GM21528 (cell line): ENCODE results near the gene UPK3BL1.
A peak's percentile ranks its signal among the peaks of the same experiment; 100 is the strongest.
"Not testable (repeated sequence)": the region's sequence is repeated elsewhere in the genome, so short reads cannot be mapped to it uniquely, and the experiment has no call there.

Experiments used
- ATAC-seq: cut with Tn5 transposase; IDR thresholded peaks from one replicate; pipeline ENCODE4 v1.9.1; 2021; ENCODE audit warnings: mild to moderate bottlenecking, moderate library complexity; ENCODE audit not compliant: unreplicated experiment, low FRiP score

UPK3BL1 gene

DNA sequence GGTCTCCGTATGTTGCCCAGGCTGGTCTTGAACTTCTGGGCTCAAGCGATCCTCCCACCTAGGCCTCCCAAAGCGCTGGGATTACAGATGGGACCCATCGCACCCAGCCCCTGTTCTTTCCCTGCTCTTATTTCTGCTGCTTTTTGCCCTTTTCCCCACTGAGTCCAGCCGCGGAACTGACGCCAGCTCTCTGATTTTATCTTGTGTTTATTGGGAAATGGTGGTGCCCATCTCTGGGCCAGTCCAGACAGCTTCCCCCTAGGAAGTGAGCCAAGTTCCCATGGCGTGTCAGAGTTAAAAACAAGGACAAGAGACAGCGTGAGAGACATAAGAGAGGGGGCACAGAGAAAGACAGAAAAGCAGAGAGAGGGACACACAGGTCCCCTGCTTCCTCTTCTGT lies 12.0 kb downstream of the UPK3BL1 start:
- not testable (repeated sequence) for ATAC-seq

DNA sequence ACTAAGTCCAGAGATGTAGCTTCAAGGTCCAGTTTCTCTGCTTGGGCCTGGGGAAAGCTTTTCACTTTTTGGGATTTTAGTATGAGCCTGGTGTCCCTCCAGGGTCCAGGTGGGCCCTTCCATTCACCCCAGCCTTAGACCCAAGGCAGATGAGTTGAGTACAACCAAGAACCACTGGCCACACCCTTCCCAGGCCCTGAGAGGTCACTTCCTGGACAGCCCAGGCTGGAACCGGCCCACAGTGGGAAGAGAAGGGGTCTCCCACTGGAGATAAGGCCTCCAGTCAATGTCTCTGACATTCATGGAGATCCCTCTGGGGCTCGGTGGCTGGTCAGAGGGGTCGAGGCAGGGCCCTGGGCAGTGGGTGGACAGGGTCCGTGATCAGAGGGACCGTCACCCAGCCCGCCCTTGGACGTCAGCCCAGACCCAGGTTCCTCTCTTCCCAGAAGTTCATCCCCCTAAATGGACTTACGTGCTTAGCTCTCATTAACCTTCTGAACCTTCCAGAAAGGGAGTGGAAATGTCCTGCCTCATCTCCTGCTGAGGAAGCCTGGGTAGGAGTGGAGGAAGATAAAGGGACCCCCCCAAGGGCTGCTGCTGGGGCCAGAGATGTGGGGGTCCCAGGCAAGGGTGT lies 15.2 kb downstream of the UPK3BL1 start:
- ATAC-seq, result not testable (repeated sequence)

DNA sequence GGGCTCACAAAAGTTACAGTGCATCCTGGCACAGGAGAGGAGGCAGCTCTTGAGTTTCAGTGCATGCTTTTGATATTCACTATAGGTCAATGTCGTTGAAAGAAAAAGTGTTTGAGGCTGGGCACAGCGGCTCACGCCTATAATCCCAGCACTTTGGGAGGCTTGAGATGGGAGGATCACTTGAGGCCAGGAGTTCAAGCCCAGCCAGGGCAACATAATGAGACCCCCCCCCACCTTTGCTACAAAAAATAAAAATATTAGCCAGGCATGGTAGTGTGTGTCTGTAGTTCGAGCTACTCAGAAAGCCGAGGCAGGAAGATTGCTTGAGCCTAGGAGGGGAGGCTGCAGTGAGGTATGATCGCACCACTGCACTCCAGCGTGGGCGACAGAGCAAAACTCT lies 24.5 kb downstream of the UPK3BL1 start:
- not testable (repeated sequence) for ATAC-seq

DNA sequence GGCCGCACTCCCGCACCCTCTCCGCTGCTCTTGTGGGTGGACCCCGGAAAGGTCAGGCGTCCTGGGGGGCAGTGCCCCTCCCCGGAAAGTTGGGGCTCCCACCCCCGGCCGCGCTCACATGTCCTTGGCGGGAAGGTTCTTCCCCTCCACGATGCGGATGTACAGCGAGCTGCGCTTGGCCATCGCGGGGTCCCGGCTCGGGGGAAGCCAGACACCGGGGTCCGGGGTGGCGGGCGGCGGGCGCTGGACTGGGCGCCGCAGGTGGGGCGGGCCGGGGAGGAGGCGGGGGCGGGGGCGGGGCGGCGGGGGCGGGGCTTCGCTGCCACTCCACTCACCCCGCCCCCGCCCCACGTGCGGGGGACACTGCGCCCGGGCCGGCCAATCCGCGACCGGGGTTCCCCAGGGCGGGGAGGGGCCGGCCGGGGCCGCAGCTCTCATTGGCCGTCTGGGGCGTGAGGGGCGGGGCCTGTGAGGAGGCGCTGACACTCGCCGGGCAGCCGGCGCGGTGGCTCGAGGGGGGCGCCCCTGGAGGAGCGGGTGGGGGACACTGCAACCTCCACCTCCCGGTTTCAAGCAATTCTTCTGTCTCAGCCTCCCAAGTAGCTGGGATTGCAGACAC lies 26.0 kb downstream of the UPK3BL1 start, which contains the start of gene RASA4:
Gene RASA4 (minus strand): TSS at position 250 of the 619 bp plus-strand sequence. CDS start 67 bp downstream, at position 183.
- ATAC-seq, result peak; percentile 54

DNA sequence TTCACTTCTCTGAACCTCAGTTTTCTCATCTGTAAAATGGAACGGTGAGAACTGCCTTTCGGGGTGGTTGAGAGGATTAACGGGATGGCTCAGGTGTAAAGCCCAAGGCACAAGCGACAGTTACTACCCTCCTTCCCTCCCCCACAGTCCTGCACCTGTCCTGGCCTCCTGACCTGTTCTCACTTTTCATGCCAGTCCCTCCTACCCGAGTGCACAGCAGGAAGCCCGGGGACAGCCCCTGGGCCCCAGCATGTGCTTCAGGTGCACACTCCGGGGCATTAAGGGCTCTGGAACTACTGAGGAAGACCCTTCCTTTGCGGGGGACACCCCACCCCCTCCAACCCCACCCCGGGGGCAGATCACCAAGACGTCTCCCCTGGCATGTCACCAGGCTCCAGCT lies 26.7 kb downstream of the UPK3BL1 start:
- not testable (repeated sequence) for ATAC-seq

DNA sequence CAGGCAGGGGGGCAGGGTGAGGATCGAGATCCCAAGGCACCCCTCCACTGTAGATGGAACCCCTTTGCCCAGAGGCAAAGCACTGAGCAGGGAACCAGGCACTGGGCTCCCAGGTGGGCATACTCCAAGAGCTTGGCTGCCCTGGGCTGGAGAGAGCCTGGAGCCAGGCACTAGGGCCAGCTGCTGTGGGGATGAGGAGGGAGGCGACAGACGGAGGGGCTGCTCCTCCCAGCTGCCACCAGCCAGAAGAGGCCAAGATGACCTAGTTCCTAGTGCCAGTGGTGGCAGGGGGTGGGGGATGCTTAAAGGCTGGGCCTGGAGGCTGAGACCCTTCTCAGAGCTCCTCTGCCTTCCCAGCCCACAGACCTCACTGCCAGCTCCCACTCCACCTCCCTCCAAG lies 27.7 kb downstream of the UPK3BL1 start:
- ATAC-seq, result not testable (repeated sequence)

DNA sequence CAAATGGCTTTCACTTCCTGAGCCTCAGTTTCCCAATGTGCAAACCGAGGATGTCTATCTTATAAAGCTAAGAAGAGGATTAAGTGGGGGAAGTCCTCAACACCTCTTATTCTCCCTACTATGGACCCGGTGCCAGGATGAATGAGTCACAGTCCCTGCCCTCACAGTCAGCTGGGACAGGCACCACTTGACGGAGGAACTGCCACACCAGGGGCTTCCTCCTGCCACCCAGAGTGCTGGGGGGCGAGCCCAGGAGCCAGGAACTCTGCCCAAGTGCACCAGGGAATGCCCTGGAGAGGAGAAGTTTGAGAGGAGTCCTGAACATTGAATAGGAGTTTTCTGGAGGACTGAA lies 28.3 kb downstream of the UPK3BL1 start:
- ATAC-seq, result peak; percentile 24

DNA sequence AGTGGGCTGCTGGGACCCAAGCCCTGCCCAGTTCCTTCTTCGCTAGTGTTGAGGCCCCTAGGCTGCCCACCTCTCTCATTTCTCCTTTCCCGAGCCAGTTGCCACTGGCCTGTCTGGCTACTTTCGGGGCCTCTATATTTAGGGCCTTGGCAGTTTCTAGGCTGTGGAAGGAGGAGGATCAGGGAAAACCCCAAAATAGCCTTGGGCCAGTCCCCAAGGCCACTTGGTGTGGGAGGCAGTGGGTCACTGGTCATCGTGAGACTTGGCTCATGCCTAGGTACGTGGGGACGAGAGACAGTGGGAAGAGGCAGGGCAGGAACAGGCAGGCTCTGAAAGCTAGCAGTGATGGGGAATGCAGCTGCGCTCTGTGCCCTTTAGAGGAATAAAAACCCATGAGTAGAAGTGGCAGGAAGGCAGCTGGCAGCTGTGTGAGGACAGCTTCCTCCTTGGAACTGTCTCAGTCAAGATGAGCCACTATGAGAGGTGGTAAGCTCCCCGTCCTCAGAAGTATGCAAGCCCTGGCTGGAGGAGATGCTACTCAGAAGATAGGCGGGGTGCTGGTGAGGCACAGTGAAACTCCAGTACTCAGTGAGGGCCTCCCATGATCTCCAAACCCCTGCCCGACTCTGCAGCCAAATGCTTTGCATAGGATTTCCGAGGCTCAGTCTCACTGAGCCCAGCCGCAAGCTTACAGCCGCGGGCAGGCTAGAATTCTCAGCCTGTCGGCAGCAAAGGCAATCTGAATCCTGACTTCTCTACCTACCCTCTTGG lies 28.8 kb downstream of the UPK3BL1 start:
- ATAC-seq, result peak; percentile 62

DNA sequence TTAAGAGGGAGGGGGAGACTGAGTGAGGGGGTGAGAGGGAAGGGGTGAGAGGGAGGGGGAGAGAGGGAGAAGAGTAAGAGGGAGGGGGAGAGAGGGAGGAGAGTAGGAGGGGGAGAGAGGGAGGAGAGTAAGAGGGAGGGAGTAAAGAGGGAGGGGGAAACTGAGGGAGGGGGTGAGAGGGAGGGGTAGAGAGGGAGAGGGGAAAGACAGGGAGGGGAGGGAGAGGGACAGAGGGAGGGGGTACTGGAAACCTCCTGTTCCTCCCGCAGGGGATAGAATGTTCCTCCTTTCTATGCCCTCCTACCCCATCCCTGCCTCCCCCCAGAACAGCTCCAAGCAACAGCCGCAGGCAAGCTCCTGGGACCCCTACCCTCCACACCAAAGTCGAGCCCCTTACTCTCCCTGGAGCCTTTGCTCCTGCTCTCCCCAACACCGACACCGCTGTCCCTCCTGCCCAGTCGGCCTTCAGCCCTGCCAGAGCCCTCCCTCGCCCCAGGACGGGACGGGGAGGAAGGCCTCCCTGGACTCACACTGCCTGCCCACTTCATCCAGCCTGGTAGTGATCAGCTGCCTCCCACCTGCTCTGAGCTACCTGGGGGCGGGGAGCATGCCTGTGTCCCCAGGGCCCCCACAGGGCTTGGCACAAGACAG lies 30.8 kb downstream of the UPK3BL1 start:
- not testable (repeated sequence) for ATAC-seq

DNA sequence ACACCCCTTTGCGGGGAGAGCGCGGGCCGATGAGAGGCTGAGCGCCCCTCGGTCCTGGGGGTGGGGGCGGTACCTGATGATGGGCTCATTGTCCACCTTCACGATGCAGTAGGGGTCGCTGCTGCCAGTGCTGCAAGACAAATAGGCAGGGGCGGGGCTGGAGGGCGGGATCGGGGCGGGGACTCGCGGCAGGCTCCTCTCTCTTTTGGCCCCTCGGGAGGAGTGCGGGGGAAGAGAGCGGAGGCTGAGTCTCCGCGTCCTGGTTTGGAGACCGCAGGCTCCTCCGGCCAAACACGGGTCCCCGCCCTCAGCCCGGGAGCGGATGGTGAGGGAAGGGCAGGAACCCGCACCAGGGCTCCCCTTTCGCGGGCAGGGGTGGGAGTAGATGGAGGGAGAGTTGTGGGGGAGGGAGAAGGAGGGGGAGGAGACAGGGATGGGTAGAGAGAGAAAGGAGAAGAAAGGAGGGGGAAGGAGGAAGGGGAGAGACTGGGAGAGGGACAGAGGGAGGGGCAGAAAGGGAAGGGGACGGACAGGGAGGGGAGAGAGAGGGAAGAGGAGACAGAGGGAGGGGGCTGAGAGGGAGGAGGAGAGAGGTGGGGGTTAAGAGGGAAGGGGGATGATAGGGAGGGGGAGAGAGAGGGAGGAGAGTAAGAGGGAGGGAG lies 31.4 kb downstream of the UPK3BL1 start:
- peak; percentile 35 for ATAC-seq

DNA sequence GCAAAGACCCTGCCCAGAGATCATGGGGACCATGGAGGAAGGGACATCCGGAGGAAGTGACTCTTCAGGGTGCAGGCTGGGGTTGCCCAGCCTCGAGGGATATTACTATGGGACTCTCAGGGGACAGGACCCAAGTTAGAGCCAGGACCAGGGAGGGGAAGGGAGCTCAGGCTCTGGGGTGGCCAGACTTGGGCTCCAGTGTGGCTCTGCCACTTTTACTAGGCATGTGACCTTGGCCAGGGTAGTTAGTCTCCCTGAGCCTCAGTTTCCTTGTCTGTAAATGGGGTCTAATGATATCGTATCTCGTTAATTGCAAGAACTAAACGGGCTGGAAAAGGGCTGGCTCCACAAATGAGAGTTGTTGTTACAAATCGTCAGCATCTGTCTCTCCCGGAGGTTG lies 32.1 kb downstream of the UPK3BL1 start:
- ATAC-seq, result not testable (repeated sequence)

DNA sequence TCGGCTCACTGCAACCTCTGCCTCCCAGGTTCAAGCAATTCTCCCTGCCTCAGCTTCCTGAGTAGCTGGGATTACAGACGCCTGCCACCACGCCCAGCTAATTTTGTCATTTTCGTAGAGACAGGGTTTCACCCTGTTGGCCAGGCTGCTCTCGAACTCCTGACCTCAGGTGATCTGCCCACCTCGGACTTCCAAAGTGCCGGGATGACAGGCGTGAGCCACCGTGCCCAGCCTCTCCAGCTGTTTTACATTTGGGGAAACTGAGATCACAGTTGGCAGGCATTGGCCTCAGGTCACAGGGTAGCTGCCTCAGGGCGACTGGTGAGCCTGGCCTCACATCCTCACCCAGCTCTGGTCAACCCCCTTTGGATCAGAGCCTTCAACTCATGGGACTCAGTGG lies 32.9 kb downstream of the UPK3BL1 start:
- not testable (repeated sequence) for ATAC-seq

DNA sequence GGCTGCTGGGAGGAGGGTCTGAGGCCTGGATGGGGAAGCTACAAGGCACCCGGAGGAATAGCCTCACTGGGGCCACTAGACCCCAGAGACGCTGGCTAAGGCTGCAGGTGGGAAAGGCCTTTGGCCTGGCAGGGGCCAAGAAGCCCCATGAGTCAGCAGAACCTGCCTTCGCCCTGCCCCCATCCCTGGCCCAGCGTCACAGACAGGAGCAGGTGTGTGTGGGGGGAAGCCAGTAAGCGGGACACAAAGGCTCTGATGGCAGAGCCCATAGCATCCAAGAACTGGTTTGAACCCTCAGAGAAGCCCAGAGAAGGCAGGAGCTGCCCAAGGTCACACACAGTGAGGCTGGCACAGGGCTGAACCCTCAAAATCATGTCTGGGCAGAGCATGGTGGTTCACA lies 35.7 kb downstream of the UPK3BL1 start:
- ATAC-seq, result not testable (repeated sequence)

DNA sequence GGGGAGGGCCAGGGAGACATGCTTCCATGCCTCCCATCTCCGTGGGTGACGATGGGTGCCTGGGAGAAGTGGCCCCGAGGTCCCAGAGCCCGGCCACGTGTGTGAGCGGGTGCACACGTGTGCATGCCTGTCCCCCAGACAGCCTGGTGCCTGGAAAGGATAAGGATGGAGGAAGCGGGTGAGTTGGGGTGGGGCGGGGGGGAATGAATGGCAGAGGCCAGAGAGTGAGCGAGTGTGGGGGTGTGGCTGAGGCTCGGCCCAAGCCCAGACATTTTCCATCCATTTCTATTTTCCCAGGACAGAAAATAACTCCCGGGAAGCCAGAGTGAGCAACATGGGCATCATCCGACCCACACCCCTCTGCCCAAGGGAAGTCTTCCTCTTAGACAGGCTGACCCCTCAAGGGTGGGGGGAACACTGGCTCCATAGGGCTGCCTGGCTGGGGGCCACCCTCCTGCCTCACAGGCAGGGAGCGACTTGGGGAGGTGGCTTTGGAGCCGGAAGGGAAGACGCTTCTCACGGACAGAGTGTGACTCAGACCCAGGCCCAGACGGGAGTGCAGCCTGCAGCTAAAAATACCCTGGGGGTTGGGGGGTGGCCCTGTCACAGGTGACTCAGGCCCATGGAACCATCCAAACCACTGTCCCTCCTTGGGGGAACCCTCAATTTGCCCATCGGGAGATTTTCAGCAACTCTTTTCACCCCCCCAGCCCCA lies 38.0 kb downstream of the UPK3BL1 start:
- ATAC-seq, result not testable (repeated sequence)

DNA sequence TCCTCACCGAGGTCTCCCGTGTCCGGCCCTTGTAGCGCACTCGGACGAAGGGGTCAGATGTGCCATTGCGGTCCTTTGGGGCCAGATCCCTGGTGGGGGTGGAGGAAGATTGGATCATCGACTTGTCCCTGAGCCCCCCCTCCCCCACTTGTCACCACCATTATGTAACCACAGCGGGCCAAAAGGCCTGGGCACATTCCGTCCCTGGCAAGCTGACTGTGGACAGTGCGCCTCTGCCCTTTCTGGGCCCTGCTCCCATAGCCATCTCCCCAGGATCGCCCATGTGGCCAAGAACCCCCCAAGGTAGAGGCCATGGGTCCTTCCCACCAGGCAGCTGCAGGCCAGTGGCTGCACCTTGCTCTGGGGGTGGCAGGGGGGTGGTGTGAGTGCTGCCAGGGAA lies 40.3 kb downstream of the UPK3BL1 start:
- not testable (repeated sequence) for ATAC-seq

DNA sequence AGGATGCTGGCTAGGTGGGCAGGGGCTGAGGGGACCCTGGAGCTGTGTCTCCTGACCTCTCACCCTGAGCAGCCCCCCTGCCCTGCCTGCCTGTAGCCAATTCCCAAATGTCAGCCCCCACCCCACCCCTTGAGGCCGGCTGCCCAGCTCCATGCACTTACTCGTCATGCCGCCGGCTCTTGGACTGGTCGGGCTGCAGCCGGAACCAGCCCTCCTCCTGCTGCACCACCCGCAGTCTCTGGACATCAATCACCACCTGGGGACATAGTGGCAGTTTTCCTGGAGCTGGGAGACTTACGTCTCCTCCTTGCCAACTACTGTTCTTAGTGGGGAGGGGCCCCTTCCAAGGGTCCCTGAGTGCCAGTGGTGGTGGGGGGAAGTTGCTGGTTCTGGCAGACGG lies 42.9 kb downstream of the UPK3BL1 start:
- not testable (repeated sequence) for ATAC-seq

DNA sequence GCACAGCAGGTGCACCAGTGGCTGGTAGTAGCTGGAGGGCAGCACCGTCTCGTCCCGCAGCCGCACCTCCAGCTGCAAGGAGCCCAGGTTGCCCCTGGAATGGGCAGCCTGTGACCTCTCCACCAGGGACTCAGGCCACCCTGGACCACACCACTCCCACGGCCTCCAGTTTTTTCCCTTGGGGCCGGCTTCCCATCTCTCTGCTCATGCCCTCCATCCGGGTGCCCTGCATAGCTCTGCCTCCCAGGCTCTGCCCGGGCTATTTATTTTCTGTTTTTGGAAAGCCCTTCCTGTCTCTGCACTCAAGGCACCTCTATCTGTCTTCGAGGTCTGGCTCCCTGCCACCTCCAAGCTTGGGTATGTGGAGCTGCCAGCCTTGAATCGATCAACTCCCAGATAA lies 46.6 kb downstream of the UPK3BL1 start:
- ATAC-seq, result not testable (repeated sequence)

DNA sequence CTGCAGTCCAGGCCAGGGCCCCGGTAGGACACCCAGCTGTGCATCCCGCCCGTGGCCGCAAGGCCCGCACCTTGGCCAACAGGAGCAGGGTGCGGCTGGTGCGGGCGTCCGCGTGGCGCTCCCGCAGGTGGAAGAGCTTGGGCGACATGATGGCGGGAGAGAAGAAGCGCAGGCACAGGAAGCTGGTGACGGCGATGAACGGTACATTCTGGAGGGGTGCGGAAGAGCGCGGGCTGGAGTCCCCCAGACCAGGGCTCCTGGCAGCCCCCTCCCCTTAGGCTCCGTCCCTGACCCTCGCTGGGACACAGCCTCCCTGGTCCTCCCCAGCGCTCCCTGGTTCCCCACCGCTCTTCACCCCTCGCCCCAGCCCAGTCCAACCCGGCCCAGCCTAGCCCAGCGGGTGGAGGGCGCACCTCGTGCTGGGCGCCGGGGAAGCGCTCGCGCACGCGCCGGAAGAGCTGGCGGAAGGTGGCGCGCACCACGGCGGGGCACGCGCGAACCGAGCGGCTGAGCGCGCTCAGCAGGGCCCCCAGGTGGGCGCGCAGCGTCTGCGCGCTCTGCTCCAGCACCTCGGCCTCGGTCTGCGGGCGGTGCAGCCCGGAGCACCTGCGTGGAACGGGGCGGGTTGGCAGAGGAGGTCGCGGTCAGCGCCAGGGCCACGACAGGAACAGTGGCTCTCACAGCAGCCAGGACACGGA lies 48.8 kb downstream of the UPK3BL1 start:
- peak; percentile 56 for ATAC-seq

DNA sequence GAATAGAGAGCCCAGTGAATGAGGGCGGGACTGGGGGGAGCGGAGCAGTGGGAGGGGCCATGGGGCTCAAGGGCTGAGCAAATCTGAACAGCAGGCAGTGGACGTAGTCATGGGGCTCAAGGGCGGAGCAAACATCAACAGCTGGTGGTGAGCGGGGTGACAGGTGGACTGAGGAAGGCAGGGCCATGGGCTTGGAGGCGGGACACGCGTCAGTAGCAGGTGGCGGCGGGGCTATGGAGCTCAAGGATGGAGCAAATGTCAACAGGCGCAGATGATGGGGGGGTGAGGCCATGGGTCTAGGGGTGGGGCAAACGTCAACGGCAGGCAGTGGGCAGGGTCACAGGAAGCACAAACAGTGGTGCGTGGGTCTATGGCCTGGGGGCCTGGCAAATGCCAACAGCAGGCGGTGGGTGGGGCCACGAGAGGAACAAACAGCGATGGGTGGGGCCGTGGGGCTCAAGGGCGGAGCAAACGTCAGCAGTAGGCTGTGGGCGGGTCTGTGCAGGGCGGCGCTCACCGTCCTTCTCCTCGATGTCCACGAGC lies 50.0 kb downstream of the UPK3BL1 start:
- ATAC-seq, result peak; percentile 35
